Measurements from ENCODE around the gene VTI1A.
"Not testable (repeated sequence)": the region's sequence is repeated elsewhere in the genome, so short reads cannot be mapped to it uniquely, and the experiment has no call there.

Gene VTI1A

DNA sequence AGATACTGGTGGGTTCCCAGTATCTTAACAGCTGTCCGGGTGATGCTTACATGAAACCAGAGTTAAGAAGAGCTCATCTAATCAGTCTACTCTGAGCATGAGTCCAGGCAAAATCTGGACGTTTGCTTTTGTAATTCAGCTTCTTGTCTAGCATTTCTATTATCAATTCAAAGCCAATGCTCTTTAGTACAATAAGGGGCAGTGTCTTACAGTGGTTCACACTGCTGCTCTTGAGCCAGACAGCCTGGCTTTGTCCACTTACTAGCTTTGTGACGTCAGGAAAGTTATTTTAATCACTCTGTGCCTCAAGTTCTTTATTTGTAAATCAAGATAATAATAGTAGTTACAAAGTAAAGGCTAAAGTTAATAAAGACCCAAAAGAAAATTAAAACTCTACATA, 275.7 kb downstream of the VTI1A start:
- DNase-seq (ENCODE audit: low spot score): no peak

GRCh38 chr10:112723876-112724275, 276.9 kb downstream of the VTI1A start:
- DNase-seq (ENCODE audit: low spot score): no peak

- DNase-seq (ENCODE audit: low spot score): no peak
Observed at GRCh38 chr10:112724404-112724991, 277.5 kb downstream of the VTI1A start.

DNA sequence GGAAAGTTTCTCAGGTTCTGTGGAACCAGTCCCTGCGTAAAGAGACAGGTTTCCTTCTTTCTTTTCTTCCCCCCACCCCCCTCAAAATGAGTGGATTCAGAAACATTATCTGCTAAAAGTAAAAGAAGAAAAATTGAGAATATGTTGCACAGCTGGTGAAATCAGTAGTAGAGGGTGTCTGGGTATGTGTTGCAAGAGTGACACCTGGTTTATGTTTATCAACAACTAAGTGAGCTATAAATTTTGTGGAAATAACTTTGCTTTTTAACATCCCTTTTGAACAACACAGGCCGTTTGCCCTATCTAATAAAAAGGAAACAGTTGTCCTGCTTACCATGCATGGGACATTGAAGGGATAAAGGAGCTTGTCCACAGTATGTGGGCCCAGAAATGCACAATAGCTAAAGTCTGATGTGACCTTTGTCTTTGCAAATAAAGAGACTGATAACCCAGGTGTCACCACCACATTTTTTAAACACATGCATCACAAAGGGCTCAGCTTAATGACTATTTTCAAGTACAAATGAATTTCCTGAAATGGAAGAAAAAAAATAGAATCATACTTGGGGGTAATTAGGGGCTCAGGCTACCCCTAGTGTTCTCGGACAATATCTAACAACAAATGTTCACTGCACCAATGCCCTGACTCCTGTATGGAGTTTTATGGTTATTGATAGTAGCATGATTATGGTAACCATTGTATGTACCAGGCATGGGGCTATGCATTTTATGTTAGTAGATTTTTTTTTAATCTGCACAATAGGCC, 281.3 kb downstream of the VTI1A start:
- no peak for DNase-seq (ENCODE audit: low spot score)

- no peak for DNase-seq (ENCODE audit: low spot score)
Observed at GRCh38 chr10:112728997-112729396, 282.0 kb downstream of the VTI1A start.

- DNase-seq (ENCODE audit: low spot score): not testable (repeated sequence)
Observed at GRCh38 chr10:112731450-112731849, 284.4 kb downstream of the VTI1A start.

DNA sequence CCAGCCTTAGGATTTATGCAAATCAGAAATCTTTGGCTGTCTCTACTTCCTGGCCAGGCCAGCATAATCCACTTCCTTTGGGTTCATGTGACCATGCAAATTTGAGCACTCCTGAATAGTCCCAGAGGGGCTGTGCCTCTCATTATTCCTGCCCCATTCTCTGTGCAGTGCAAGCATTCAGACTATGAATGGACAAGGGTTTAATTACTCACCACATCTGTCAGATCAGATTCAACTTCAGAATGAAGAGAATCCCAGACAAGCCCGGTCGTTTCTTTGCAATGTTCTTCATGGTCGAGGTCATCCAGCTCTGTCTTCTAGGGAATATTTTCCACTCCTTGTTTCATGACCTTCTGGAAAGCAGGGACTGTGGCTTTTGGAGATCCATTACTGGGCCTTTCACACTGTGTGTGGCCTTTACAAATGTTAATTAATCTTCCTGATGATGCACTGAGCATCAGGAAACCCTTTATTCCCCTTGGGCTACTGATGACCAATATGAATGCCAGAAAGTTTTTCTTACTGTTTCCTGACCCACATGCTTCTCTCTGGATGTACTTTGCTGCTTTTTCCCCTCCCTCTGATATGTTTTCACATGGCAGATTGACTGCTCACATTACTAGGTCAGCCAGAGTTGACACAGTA, 285.4 kb downstream of the VTI1A start:
- DNase-seq (ENCODE audit: low spot score): peak; percentile 2

DNA sequence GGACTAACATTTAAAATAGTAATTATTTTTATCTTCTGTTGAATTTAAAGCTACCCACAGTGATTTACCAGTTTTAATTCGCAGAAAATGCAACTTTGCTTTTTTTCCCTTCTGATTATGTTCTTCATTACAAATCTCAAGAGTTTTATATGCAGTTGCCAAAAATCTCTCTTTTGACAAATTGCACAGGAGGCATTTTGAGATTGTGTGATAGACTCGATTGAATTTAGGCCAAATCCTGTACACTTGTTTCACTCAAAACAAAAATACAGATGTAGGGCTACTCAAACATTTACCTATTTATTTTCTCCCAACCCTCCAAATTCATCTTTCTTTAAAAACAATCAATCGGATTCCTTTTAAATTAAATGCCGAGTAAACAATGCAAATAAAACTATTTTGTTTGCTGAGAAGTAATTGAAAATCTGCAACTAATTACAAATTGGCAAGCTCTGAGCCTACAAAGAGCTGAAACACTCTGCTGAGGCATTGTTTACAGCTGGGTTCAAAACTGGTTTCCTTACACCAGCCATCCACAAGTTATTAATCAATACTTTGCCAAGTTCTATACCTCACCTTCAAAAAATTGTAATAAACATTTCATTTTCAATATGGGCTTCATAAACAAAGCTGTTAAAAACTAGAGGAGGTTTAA, 288.2 kb downstream of the VTI1A start:
- no peak for DNase-seq (ENCODE audit: low spot score)

DNA sequence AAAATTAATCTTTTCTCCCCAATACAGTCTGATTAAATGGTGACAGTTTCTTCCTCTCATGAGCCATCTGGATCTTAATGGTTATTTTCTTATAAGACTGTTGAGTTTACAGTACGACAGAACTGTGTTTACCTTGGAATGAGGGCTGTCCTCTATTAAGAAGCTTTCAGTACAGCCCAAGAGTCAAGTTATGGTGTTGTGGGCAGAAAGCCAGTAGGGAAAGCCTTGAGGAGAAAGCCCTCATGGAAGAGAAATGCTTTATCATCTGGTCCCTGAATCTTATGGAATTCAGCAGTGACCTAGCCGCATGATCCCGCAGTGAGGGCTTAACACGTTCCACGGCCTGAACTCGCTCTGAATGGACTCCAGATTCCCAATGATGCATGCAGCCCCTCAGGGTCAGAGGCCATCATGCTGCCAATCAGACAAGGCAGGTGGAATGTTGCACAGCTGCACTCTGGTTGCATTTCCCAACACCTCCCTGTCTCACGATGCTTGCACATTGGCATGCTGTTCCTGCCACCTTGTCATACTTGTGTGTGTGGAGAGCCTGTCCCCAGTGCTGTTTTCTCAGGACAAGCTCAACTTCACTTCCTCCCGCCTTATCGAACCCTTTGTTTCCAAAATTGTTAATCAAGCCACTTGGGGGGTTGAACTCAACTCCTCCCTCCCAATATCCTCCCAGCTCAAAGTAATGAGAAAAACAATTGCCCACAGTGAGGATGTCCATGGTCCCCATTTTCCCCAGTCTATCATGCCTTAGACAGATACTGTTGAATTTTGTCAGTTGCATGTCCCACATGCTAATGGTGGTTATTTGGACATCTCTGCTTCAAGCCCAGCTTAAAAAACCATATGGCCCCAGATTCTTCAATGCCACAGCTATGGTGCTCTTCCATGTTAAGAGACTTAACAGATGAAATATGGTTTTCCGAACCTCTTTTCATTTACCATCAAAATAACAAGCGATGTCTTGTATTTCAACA, 291.9 kb downstream of the VTI1A start:
- DNase-seq (ENCODE audit: low spot score): no peak

DNA sequence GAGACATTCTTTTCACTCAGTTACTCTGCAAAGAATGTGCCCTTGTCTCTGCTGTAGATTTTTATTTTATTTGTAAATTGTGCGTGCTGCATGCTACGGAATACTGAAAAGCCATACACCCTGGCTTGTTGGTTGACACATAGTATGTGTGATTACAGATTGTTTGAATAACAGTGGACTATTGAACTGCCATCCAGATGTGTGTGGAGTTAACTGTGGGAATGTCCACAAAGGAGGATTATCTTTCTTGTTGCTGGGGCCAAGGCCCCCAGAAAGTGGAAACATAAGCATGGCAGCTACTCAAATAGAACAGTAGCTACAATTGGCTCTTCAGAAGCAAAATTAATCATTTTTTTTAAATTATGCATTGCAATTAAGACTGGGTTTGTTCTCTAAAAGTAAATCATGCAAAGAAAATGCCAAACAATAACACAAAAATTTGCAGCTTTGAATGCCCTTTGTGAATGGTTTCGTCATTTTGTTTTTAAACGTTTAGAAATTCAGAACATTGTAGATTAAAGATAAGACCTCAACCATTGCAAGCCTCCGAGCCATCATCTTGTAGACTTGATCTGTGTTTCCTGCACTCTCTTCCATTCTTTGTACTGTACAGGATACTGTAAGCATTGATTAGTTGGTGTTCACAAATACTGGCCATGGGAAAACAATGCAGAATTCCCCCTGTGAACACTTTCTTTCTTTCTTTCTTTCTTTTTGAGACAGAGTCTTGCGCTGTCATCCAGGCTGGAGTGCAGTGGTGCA, 292.8 kb downstream of the VTI1A start:
- no peak for DNase-seq (ENCODE audit: low spot score)

DNA sequence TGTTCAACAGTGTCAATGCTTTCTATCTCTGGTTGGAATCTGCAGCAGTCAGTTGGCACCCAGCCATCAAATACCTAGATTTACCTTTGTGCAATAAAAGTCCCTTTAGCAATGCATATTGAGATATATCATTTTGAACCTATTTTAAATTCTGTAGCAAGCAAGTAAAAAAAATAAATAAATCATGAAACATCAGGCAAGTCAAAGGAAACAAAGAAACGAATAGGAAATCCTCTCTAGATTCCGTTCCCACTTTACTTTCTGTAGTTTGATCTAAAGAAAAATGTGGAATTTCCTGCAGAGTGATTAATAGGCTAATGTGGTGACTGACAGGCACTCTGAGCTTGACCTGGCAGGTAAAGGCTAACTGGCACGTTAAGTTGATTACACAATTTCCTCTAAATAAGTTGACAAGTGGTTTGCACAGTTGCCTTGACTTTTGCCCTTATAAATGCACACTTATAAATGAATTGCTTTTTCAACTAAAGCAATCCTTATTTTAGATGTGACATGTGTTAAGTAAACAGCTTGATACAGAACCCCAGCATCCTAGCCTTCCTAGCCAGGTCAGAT, 294.9 kb downstream of the VTI1A start:
- no peak for DNase-seq (ENCODE audit: low spot score)

GRCh38 chr10:112744181-112745096, 297.4 kb downstream of the VTI1A start:
- no peak for DNase-seq (ENCODE audit: low spot score)

DNA sequence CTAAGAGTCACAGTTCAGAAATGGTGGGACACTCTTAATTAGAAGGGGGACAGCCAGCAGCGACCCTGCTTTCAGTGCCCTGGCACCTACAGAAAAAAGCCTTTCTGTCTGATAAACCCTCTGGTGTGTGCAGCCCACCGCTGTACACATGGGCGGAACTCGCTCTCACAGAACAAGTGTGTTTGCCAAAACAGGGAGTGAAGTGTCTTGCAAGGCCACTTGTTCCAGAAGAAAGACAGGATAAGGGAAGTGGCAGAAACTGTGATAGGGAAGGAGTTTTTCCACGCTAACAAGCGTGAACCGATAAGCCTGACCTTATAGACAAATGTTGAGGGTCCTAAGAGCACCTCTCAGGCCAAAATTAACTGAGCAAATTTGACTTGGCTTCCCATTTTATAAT, 299.3 kb downstream of the VTI1A start:
- DNase-seq (ENCODE audit: low spot score): no peak

- no peak for DNase-seq (ENCODE audit: low spot score)
Observed at GRCh38 chr10:112750427-112751167, 303.6 kb downstream of the VTI1A start.

DNA sequence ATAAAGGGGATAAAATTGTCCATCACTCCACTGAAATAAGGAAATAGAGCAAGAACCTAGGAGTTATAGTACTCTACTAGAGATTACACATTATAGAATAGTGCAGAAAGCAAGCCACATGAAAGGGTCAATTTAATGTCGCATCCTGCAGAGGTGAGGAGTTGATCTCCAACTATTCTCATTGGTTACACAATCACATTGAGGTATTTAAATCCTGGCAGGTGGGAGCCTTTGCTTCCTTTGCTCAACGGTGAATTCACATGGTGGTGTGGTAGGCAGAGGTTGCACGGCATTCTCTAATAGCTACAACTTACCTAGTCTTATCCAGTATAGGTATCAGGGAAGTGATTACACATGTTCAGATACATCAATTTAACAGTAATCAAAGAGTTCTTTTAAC, 304.6 kb downstream of the VTI1A start:
- no peak for DNase-seq (ENCODE audit: low spot score)

- DNase-seq (ENCODE audit: low spot score): no peak
Observed at GRCh38 chr10:112752288-112752687, 305.3 kb downstream of the VTI1A start.

- DNase-seq (ENCODE audit: low spot score): no peak
Observed at GRCh38 chr10:112753961-112754411, 307.0 kb downstream of the VTI1A start.

- no peak for DNase-seq (ENCODE audit: low spot score)
Observed at GRCh38 chr10:112755446-112756234, 308.6 kb downstream of the VTI1A start.
